Panc1 (cell line): ENCODE results near the gene FAXC. TPM values are rescaled to one million over a fixed set of nuclear protein-coding genes. Genes with fewer than 3 reads are reported as not detected.

Source experiments
- ATAC-seq: fragments of 200-7000 bp; cut with Tn5 transposase; 2 replicates; pipeline ENCODE4 v1.9.1; 2020; ENCODE audit warnings: mild to moderate bottlenecking, moderate library complexity
- BruUV-seq: library from RNA; stranded (reverse); fragments of 400-500 nt; replicated peaks from 2 replicates; lab custom pipeline; 2021; lab: Mats Ljungman, UMichigan
- CTCF ChIA-PET: fragments of 300-600 bp; sonication (Branson Sonifier 250); formaldehyde crosslinking; loops from one replicate; lab custom pipeline; 2022; ENCODE audit warnings: antibody characterized with exemption; lab: Charles Lee
- POLR2A ChIA-PET: fragments of 300-600 bp; sonication (Branson Sonifier 250); formaldehyde crosslinking; loops from one replicate; lab custom pipeline; 2022; ENCODE audit warnings: antibody characterized with exemption; lab: Charles Lee
- DNase-seq: peaks from one replicate; pipeline ENCODE4 v3.0.0-alpha.2; 2010; ENCODE audit warnings: low read depth, low spot score
- H3K27ac ChIP-seq: 2 replicates; pipeline ENCODE4 v1.5.1; 2011; ENCODE audit warnings: mild to moderate bottlenecking, low read length, inconsistent platforms
- H3K27me3 ChIP-seq: fragments of 200-500 bp; sonication (Bioruptor generic); 2 replicates; pipeline ENCODE4 v1.6.0; 2014; ENCODE audit warnings: low read length, inconsistent platforms; ENCODE audit not compliant: control insufficient read depth, insufficient read depth
- H3K36me3 ChIP-seq: fragments of 200-500 bp; sonication (Bioruptor generic); 2 replicates; pipeline ENCODE4 v1.5.1; 2014; ENCODE audit warnings: inconsistent platforms, mild to moderate bottlenecking, low read length, moderate library complexity; ENCODE audit not compliant: control insufficient read depth, insufficient read depth
- H3K4me1 ChIP-seq: 2 replicates; pipeline ENCODE4 v1.5.1; 2011; ENCODE audit warnings: inconsistent platforms, mild to moderate bottlenecking, low read length, moderate library complexity; ENCODE audit not compliant: control insufficient read depth, insufficient read depth
- H3K4me3 ChIP-seq, 2 experiments: 2 replicates each; pipeline ENCODE4 v1.5.1; 2011 to 2012; ENCODE audit warnings: low read depth in 2 of 2, low read length in 2 of 2, mild to moderate bottlenecking in 2 of 2, inconsistent platforms in 1 of 2, moderate library complexity in 1 of 2
- H3K9me3 ChIP-seq: fragments of 200-500 bp; sonication (Bioruptor generic); 2 replicates; pipeline ENCODE4 v1.5.1; 2014; ENCODE audit warnings: low read depth, mild to moderate bottlenecking, inconsistent platforms, low read length, moderate library complexity; ENCODE audit not compliant: control insufficient read depth, insufficient read depth
- POLR2AphosphoS5 ChIP-seq: IDR thresholded peaks from 2 replicates; pipeline ENCODE4 v1.6.1; 2012; ENCODE audit warnings: mild to moderate bottlenecking, low read depth, low read length, moderate library complexity
- SIN3A ChIP-seq: IDR thresholded peaks from 2 replicates; pipeline ENCODE4 v1.6.1; 2012; ENCODE audit warnings: low read depth, mild to moderate bottlenecking, low read length, moderate library complexity, borderline replicate concordance; ENCODE audit not compliant: insufficient read depth
- TCF7L2 ChIP-seq: IDR thresholded peaks from 2 replicates; pipeline ENCODE4 v1.6.1; 2011; ENCODE audit warnings: mild to moderate bottlenecking, low read depth, low read length, inconsistent platforms
- in situ Hi-C: cut with HindIII; loops from 2 replicates; pipeline ENCODE4 v1.10.0; 2016; ENCODE audit warnings: low sequenced_read_pairs, low pct_unique_long_range_greater_than_20kb
- intact Hi-C: fragments of 100-400 bp; cut with micrococcal nuclease; formaldehyde crosslinking; loops from one replicate; pipeline ENCODE4 v1.10.0; 2022; ENCODE audit not compliant: unreplicated experiment
- total RNA-seq: library from RNA; stranded (reverse); gene quantifications from one replicate; pipeline ENCODE4 v1.2.1, GENCODE V29; 2021; ENCODE audit not compliant: unreplicated experiment
- TF ChIP-seq, protein P1 (sequence below), 2 experiments: IDR thresholded peaks; 2 replicates each; pipeline ENCODE4 v1.6.1; 2011 to 2012; ENCODE audit warnings: low read depth in 2 of 2, control low read depth in 1 of 2, low read length in 1 of 2, mild to moderate bottlenecking in 1 of 2, moderate library complexity in 1 of 2; ENCODE audit not compliant: insufficient read depth in 1 of 2
- TF ChIP-seq, protein P2 (sequence below): fragments of 450-650 bp; IDR thresholded peaks from 2 replicates; pipeline ENCODE4 v1.5.1; 2017; ENCODE audit warnings: mild to moderate bottlenecking

Gene FAXC
- total RNA-seq, 1 experiment from 2014 or later = 9.0 TPM

GRCh38 chr6:99310553-99310952 lies 38.9 kb downstream of the FAXC start:
- no peaks in the 10 kb centered on the region for H3K9me3 ChIP-seq
- ChIA-PET CTCF (no interaction called here), POLR2A (no interaction called here)
- H3K27ac ChIP-seq = no peak overlapping the region
- TF ChIP-seq, protein P1, sequence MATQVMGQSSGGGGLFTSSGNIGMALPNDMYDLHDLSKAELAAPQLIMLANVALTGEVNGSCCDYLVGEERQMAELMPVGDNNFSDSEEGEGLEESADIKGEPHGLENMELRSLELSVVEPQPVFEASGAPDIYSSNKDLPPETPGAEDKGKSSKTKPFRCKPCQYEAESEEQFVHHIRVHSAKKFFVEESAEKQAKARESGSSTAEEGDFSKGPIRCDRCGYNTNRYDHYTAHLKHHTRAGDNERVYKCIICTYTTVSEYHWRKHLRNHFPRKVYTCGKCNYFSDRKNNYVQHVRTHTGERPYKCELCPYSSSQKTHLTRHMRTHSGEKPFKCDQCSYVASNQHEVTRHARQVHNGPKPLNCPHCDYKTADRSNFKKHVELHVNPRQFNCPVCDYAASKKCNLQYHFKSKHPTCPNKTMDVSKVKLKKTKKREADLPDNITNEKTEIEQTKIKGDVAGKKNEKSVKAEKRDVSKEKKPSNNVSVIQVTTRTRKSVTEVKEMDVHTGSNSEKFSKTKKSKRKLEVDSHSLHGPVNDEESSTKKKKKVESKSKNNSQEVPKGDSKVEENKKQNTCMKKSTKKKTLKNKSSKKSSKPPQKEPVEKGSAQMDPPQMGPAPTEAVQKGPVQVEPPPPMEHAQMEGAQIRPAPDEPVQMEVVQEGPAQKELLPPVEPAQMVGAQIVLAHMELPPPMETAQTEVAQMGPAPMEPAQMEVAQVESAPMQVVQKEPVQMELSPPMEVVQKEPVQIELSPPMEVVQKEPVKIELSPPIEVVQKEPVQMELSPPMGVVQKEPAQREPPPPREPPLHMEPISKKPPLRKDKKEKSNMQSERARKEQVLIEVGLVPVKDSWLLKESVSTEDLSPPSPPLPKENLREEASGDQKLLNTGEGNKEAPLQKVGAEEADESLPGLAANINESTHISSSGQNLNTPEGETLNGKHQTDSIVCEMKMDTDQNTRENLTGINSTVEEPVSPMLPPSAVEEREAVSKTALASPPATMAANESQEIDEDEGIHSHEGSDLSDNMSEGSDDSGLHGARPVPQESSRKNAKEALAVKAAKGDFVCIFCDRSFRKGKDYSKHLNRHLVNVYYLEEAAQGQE (IDR thresholded peaks at IDR 0.05; ENCODE audit: insufficient read depth in 1 of 2, low read depth in 2 of 2, low read length in 1 of 2) = no peak
- TF ChIP-seq SIN3A = no peak
- intact Hi-C loops = no loop called here
- no peak for ATAC-seq
- no peaks in the 10 kb centered on the region for H3K36me3 ChIP-seq
- DNase-seq = no peak
- no TSS peak for BruUV-seq
- H3K27me3 ChIP-seq = no peaks in the 10 kb centered on the region
- in situ Hi-C loops = no loop called here
- no peak overlapping the region for H3K4me3 ChIP-seq
- H3K4me1 ChIP-seq = no peaks in the 10 kb centered on the region

DNA sequence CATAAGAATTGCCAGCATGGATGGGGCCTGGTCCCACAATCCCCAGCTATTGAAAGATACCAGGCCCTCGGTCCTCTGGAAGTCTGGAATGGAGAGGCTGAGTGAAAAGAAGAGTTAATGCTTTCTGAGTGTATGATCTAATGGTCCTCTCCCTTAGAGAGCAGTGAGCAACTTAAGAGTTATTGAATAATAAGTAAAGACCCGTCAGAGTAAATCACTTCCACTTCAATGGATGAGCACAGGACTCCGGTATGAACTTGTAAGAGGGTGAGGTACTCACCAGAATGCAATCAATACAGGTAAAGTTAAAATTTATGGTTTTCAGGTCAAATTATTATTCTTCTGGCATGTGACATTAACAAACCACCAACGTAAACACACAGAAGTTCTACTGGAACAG lies 39.9 kb downstream of the FAXC start:
- in situ Hi-C loops = no loop called here
- POLR2A ChIA-PET = interaction anchor here (0.6 kb wide), 1 partner anchor 21 kb away, joined by 4 read pairs; no protein-coding TSS in a partner anchor
- DNase-seq (no peak), ATAC-seq (no peak)
- H3K4me3 ChIP-seq = no peak overlapping the region
- no peaks in the 10 kb centered on the region for H3K27me3 ChIP-seq
- H3K36me3 ChIP-seq = no peaks in the 10 kb centered on the region
- CTCF ChIA-PET = no interaction called here
- TF ChIP-seq, protein P1 (IDR thresholded peaks at IDR 0.05; ENCODE audit: insufficient read depth in 1 of 2, low read depth in 2 of 2, low read length in 1 of 2) = no peak
- TF ChIP-seq, protein P2, sequence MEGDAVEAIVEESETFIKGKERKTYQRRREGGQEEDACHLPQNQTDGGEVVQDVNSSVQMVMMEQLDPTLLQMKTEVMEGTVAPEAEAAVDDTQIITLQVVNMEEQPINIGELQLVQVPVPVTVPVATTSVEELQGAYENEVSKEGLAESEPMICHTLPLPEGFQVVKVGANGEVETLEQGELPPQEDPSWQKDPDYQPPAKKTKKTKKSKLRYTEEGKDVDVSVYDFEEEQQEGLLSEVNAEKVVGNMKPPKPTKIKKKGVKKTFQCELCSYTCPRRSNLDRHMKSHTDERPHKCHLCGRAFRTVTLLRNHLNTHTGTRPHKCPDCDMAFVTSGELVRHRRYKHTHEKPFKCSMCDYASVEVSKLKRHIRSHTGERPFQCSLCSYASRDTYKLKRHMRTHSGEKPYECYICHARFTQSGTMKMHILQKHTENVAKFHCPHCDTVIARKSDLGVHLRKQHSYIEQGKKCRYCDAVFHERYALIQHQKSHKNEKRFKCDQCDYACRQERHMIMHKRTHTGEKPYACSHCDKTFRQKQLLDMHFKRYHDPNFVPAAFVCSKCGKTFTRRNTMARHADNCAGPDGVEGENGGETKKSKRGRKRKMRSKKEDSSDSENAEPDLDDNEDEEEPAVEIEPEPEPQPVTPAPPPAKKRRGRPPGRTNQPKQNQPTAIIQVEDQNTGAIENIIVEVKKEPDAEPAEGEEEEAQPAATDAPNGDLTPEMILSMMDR = no peak
- TF ChIP-seq POLR2AphosphoS5 = no peak
- no peak for TF ChIP-seq TCF7L2
- no peak for TF ChIP-seq SIN3A
- H3K27ac ChIP-seq = no peak overlapping the region
- intact Hi-C loops = no loop called here
- no TSS peak for BruUV-seq
- H3K9me3 ChIP-seq = no peaks in the 10 kb centered on the region
- no peaks in the 10 kb centered on the region for H3K4me1 ChIP-seq
